ENCODE results near the gene CCDC57. TPM values are rescaled to one million over a fixed set of nuclear protein-coding genes. Genes with fewer than 3 reads are reported as not detected.
"Not testable (repeated sequence)": the region's sequence is repeated elsewhere in the genome, so short reads cannot be mapped to it uniquely, and the experiment has no call there.

The CCDC57 gene
- total RNA-seq, 2 experiments from 2014 or later, result 70.2 to 73.9 TPM

DNA sequence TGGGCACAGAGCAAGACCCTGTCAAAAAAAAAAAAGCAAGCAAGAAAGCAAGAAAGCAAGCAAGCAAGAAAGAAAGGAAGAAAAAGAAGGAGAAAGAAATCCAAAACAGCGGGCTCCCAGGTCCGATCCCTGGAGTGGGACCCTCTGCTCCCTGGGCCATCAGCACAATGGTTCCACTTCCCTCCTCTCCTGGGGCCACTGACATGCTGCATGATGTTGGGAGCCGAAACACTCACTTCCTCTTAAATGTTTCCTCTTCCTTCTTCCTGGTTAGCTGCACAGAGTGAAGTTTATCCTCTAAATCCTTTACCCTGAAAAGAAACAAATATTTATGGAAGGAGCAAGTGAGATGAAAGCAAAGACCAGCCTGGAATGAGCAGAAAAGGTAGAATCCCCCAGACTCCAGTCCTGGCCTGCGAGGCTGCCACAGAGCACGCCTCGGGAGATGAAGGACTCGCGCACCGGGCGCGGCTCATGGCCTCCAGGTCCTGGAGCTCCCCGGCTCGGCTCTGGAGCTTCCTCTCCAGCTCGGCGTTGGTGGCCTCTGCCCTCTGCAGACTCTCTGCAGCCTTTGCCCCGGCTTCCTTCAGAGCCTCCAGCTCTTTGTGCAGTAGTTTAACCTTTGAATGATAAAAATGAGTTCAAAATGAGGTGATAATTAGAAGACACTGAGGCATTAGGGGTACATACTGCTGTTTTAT, 19.0 kb downstream of the CCDC57 start:
- H3K27me3 Mint-ChIP-seq, result no peaks in the 10 kb centered on the region
- no peaks in the 10 kb centered on the region for H3K9me3 Mint-ChIP-seq (ENCODE audit: low read depth)
- H3K4me1 Mint-ChIP-seq, result peaks cover 18% of the 10 kb centered on the region
- H3K36me3 Mint-ChIP-seq, result peaks cover 23% of the 10 kb centered on the region
- CTCF ChIA-PET, result interaction anchor here (3.1 kb wide), 1 partner anchor 8 kb away, joined by 10 read pairs; no protein-coding TSS in a partner anchor
- peak overlapping the region; percentile 50 for H3K27ac Mint-ChIP-seq
- no peak for DNase-seq
- no peak for ATAC-seq
- no peak overlapping the region for H3K4me3 Mint-ChIP-seq

DNA sequence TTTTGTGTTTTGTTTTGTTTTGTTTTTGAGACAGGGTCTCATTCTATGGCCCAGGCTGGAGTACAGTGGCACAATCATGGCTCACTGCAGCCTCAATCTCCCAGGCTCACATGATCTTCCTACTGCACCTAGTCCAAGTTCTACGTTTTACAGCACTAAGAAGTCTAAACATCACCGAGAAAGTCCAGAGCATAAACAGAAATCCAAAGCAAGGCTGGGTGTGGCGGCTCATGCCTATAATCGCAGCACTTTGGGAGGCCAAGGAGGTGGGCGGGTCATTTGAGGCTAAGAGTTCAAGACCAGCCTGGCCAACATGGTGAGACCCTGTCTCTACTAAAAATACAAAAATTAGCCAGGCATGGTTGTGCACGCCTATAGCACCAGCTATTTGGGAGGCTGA, 19.6 kb downstream of the CCDC57 start:
- CTCF ChIA-PET, result interaction anchor here (1.8 to 3.1 kb wide), 2 partner anchors 9 to 13 kb away, joined by 5 to 10 read pairs; no protein-coding TSS in a partner anchor
- peak overlapping the region; percentile 50 for H3K27ac Mint-ChIP-seq

DNA sequence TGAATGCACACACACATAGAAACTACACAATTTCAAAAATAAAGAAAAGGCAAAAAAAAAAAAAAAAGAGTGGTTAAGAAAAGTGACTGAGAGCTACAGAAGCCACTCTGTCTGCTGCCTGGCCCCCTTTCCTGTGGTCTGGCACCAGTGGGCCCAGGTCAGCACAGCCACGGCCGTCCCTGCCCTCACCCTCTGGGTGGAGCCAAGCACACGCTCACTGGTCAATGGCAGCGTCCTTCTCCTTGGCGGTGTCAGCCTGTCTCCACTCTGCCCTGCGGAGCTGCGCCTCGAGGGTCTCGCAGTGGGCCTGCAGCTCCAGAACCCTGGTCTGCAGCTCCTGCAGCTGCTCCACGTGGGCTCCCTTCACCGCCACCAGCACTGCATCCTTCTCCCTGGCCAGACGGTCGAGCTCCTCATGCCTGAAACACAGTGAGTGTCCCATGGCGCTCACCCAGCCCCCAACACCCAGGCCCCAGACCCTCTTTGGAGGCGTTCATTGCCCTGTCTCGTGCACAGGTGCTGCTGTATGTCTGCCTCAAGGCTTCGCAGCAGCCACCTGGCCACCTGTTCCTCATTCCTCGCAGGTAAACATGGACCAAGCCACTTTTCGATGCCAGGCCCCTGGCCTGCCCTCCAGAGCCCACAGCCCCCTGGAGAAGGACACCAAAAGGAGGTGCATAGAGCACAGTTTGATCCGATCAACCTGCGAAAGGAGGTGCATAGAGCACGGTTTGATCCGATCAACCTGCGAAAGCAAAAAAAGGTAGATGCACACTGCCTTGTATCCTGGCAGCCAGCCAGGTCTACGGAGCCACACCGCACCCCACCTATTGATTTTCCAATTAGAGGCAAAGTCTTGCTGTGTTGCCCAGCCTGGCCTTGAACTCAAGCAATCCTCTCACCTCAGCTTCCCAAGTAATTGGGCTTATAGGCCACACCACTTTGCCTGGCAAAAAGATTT, 24.4 kb downstream of the CCDC57 start:
- H3K4me1 Mint-ChIP-seq, result no peaks in the 10 kb centered on the region
- H3K4me3 Mint-ChIP-seq, result no peak overlapping the region
- ATAC-seq (no peak), DNase-seq (no peak)
- H3K36me3 Mint-ChIP-seq, result peaks cover 10% of the 10 kb centered on the region
- H3K9me3 Mint-ChIP-seq (ENCODE audit: low read depth), result no peaks in the 10 kb centered on the region
- H3K27ac Mint-ChIP-seq, result no peak overlapping the region
- CTCF ChIA-PET, result interaction anchor here (2.0 kb wide), 1 partner anchor 9 kb away, joined by 4 read pairs; no protein-coding TSS in a partner anchor
- no peaks in the 10 kb centered on the region for H3K27me3 Mint-ChIP-seq

More for the DNA sequence above, 19.6 kb downstream of the CCDC57 start:
- Mint-ChIP-seq H3K36me3 (peaks cover 23% of the 10 kb centered on the region), H3K4me1 (peaks cover 12% of the 10 kb centered on the region)
- not testable (repeated sequence) for ATAC-seq; DNase-seq; H3K27me3 Mint-ChIP-seq; H3K4me3 Mint-ChIP-seq; H3K9me3 Mint-ChIP-seq (ENCODE audit: low read depth)

DNA sequence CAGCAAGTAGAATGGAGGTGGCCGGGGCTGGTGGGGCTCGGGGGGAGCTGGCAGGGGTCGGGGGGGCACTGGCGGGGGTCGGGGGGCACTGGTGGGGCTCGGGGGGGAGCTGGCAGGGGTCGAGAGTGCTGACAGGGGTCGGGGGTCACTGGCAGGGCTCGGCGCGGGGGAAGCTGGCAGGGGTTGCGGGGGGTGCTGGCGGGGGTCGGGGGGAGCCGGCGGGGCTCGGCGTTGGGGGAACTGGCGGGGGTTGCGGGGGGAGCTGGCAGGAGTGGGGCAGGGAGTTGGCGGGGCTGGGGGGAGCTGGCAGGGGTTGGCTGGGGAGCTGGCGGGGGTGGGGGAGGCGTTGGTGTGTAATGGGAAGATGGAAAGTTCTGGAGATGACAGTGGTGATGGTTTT, 25.1 kb downstream of the CCDC57 start:
- CTCF ChIA-PET, result no interaction called here
- Mint-ChIP-seq H3K27me3 (no peaks in the 10 kb centered on the region), H3K36me3 (peaks cover 7% of the 10 kb centered on the region), H3K4me1 (no peaks in the 10 kb centered on the region), H3K9me3 (ENCODE audit: low read depth) (no peaks in the 10 kb centered on the region), H3K27ac (no peak overlapping the region), H3K4me3 (no peak overlapping the region)
- DNase-seq (no peak), ATAC-seq (no peak)

DNA sequence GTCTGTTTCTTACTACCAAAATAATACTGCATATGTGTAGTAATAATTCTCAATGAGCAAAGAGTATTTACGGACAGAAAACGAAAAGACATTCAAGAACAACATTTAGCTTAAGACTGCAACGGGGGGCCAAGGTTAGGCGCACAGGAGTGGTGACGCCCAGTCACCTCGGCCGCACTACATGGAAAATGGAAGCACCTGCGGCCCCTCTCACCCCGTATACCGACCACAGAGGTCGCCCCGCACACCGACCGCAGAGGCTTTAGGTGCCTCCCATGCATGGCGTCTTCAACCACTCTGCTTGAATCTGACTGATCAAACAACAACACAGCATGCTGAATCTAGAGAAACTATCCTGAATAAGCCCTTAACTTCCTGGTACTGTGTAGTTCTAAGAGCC, 26.4 kb downstream of the CCDC57 start:
- DNase-seq (no peak), ATAC-seq (no peak)
- no peaks in the 10 kb centered on the region for H3K9me3 Mint-ChIP-seq (ENCODE audit: low read depth)
- peaks cover 7% of the 10 kb centered on the region for H3K36me3 Mint-ChIP-seq
- H3K27ac Mint-ChIP-seq, result no peak overlapping the region
- H3K4me3 Mint-ChIP-seq, result no peak overlapping the region
- H3K4me1 Mint-ChIP-seq, result no peaks in the 10 kb centered on the region
- H3K27me3 Mint-ChIP-seq, result no peaks in the 10 kb centered on the region
- CTCF ChIA-PET, result no interaction called here

DNA sequence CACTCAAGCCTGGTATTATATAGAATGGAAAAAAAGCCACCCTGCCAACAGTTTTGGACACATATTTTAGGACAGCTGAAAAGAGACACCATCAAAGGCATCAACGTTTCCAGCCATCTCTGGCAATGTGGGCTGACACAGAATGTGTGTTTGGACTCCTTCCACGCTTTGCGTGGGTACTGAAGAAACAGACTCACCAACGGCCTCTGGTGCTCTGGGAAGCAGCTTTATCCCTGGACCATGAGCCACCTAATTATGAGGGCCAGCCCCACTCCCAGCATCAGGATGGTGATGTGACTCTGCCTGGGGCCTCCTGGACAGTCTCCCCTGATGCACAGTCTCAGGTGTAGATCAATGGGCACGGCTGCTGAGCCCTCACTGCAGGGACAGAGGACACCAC, 27.9 kb downstream of the CCDC57 start:
- Mint-ChIP-seq H3K27me3 (no peaks in the 10 kb centered on the region), H3K27ac (no peak overlapping the region), H3K4me3 (no peak overlapping the region), H3K9me3 (ENCODE audit: low read depth) (no peaks in the 10 kb centered on the region), H3K36me3 (peaks cover 7% of the 10 kb centered on the region), H3K4me1 (no peaks in the 10 kb centered on the region)
- DNase-seq, result no peak
- CTCF ChIA-PET, result interaction anchor here (2.2 kb wide), 1 partner anchor 15 kb away, joined by 6 read pairs; no protein-coding TSS in a partner anchor
- ATAC-seq, result no peak

DNA sequence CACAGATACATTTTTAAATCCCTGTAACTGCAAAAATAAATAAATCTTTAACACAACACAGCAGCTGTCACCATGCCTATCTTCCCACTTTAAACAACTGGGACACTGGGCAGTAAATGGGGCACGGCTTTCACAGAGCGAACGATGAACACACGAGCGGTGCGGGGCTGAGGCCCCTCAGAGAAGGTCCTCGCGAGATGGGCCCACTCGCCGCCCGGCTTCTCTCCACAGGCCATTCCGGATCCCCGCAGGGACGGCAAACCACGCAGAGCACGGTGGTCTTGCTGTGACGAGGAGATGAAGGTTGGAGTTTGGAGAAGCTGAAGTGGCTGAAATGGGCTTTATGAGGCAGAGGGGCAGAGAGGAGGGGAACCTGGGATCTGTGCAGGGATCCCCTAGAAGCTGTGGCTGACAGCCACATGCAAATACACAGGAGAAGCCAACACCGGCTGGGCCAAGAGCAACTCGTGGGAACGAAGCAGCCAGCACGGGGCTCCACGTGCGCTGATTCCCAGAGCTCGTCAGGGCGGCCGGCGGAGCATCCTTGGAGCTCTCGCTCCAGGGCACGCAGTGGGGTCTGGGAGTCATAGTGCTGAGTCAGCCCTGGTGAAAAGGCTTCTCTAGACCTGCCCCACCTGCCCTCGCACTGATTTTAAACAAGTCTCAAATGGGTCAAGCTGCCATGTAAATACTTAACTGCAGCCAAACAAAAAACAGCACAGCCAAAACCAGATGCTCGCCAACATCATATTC, 31.7 kb downstream of the CCDC57 start:
- ATAC-seq (no peak), DNase-seq (no peak)
- CTCF ChIA-PET, result interaction anchor here (0.9 kb wide), 1 partner anchor 222 kb away, joined by 3 read pairs; no protein-coding TSS in a partner anchor
- no peaks in the 10 kb centered on the region for H3K9me3 Mint-ChIP-seq (ENCODE audit: low read depth)
- H3K27ac Mint-ChIP-seq, result no peak overlapping the region
- H3K27me3 Mint-ChIP-seq, result no peaks in the 10 kb centered on the region
- no peak overlapping the region for H3K4me3 Mint-ChIP-seq
- peaks cover 4% of the 10 kb centered on the region for H3K36me3 Mint-ChIP-seq
- H3K4me1 Mint-ChIP-seq, result no peaks in the 10 kb centered on the region

DNA sequence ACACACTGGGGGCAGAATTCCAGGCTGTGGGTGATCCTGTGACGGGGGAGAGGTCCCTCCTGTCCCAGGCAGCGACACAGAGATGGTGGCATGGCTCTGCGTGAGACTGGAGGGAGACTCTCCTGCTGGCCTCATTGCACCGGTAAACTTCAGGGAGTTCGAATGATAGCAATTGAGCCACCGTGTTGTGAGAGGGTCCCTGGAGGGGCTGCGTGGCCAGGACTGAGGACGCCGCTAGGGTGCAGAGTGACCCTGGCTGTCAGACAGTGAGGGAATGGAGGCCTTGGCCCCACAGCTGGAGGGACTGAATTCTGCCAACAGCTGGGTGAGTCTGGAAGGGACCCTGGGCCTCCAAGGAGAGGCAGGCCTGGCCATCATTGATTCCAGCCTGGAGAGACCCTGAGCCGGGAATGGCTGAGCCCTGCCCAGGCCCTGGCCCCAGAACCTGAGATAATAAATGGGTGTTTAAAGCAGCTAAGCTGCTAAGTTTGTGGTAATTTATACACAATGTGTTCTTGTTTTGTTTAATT, 32.6 kb downstream of the CCDC57 start:
- CTCF ChIA-PET, result no interaction called here
- DNase-seq (no peak), ATAC-seq (no peak)
- H3K27ac Mint-ChIP-seq, result no peak overlapping the region
- no peaks in the 10 kb centered on the region for H3K9me3 Mint-ChIP-seq (ENCODE audit: low read depth)
- no peaks in the 10 kb centered on the region for H3K4me1 Mint-ChIP-seq
- peaks cover 4% of the 10 kb centered on the region for H3K36me3 Mint-ChIP-seq
- H3K4me3 Mint-ChIP-seq, result no peak overlapping the region
- H3K27me3 Mint-ChIP-seq, result no peaks in the 10 kb centered on the region

DNA sequence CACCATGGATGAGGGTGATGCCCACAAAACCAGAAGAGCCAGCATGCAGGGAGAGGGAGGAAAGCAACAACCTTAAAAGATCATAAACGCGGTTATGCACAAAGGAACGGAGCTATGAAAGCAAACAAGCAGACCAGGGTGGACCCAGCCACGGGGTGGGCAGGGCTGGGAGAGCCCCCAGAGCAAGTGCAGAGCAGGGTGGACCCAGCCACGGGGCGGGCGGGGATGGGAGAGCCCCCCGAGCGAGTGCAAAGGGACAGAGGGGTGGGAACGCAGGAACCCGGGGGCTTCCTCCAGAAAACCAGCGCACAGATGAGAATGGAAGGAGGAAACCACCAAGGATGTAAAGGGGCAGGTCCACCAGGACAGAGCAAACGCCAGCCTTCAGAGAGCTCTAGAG, 33.2 kb downstream of the CCDC57 start:
- no peak for ATAC-seq
- Mint-ChIP-seq H3K4me1 (no peaks in the 10 kb centered on the region), H3K27ac (no peak overlapping the region), H3K36me3 (peaks cover 4% of the 10 kb centered on the region), H3K4me3 (no peak overlapping the region), H3K9me3 (ENCODE audit: low read depth) (no peaks in the 10 kb centered on the region), H3K27me3 (no peaks in the 10 kb centered on the region)
- DNase-seq, result no peak
- CTCF ChIA-PET, result no interaction called here

DNA sequence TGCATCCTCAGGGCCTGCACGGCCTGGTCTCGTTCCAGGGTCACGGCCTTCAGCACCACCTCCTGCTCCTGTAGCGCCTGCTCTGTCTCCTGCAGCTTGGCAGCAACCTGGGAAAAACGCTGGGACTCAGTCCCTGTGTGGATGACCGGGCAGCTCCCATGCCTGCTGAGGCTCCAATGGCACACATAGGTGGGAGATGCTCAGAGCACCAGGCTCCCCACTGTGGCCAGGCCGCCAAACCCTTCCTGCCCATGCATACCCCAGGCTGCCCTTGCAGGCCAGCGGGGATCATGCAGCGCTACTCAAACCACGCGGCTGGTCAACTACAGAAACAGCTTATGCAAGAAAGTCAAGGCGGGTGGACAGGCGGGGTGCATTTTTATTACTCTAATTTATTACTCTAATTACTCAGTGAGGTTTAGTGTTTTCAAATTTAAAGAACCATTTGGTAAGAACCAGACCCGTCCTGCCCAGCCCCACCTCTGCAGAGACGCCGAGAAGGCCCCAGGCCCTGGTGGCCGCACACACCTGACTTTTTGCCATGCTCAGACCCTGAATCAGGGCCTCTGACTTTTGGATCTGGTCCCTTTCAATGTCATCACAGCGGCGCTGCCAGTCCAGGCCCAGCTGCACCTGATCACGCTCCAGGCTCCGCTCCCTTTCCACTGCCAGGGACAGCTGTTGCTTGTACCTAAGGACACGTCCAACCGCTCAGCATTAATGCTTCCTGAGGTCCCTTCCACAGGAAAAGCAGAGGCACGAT, 34.0 kb downstream of the CCDC57 start:
- Mint-ChIP-seq H3K36me3 (peaks cover 3% of the 10 kb centered on the region), H3K4me1 (no peaks in the 10 kb centered on the region), H3K4me3 (no peak overlapping the region), H3K9me3 (ENCODE audit: low read depth) (no peaks in the 10 kb centered on the region), H3K27me3 (no peaks in the 10 kb centered on the region), H3K27ac (no peak overlapping the region)
- CTCF ChIA-PET, result interaction anchor here (0.9 kb wide), 1 partner anchor 148 kb away, joined by 3 read pairs; no protein-coding TSS in a partner anchor
- ATAC-seq (no peak), DNase-seq (no peak)

DNA sequence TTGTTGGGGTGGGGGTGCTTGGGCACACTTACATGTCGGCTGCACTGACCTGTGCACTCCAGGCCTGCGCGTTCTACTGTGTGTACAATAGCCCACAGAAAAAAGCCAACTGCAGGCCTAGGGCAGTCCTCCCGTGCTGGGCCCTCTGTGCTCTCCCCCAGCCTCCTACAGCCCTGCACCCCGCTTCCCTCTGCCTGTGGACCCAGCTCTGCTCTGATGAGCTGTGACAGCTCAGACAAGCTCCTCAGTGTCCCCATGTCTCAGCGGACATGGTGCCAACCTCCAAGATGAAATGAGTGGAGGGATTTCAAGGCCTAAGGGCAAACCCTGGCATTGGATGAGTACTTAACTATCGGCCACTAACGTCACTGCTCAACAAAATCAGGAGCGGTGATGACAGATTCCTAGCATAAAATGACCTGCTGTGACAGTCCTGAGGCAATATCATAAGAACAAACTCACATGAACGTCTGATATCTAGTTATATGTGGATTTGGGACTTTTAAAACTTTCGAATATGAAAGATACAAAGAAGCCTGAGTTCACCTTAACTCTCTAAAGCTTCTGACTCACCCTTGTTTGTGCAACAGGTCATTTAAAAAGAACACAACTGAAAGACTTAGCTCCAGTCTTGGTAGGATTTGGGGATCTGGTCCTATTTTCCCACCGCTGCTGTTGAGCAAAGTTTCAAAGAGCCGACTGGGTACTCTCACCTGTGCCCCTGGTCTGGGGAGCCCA, 34.7 kb downstream of the CCDC57 start:
- Mint-ChIP-seq H3K36me3 (no peaks in the 10 kb centered on the region), H3K27ac (no peak overlapping the region), H3K4me1 (no peaks in the 10 kb centered on the region), H3K27me3 (no peaks in the 10 kb centered on the region), H3K9me3 (ENCODE audit: low read depth) (no peaks in the 10 kb centered on the region), H3K4me3 (no peak overlapping the region)
- CTCF ChIA-PET, result interaction anchor here (0.6 to 0.9 kb wide), 2 partner anchors 148 to 161 kb away, joined by 3 read pairs; no protein-coding TSS in a partner anchor
- no peak for DNase-seq
- ATAC-seq, result no peak

DNA sequence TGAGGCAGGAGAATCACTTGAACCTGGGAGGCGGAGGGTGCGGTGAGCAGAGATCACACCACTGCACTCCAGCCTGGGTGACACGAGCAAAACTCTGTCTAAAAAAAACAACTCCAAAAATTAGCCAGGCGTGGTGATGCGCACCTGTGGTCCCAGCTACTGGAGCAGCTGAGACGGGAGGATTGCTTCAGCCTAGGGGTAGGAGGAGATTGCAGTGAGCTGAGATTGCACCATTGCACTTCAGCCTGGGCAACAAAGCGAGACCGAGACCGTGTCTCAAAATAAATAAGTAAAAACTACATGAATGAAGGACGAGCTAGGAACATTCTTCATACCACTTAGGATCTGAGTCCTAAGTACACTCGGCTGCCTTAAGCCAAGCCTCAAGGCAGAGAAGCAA, 35.4 kb downstream of the CCDC57 start:
- Mint-ChIP-seq H3K27ac (no peak overlapping the region), H3K9me3 (ENCODE audit: low read depth) (no peaks in the 10 kb centered on the region), H3K36me3 (no peaks in the 10 kb centered on the region), H3K4me1 (no peaks in the 10 kb centered on the region), H3K27me3 (no peaks in the 10 kb centered on the region), H3K4me3 (no peak overlapping the region)
- DNase-seq, result no peak
- no peak for ATAC-seq
- CTCF ChIA-PET, result interaction anchor here (0.6 kb wide), 1 partner anchor 161 kb away, joined by 3 read pairs; no protein-coding TSS in a partner anchor

Data from activated CD8-positive, alpha-beta memory T cell treated with anti-CD3 and anti-CD28 coated beads, Interleukin-2, amount 10 ng/mL, durations not matched to agents 7 days and 5 days (primary cell).